OCI-LY1 (cell line): ENCODE results near the gene PTPRT.

ENCODE experiments used
- H2AFZ ChIP-seq: fragments of 200-600 bp; sonication (generic), shearing (Covaris generic); 2 replicates; pipeline ENCODE4 v1.6.0; 2014; ENCODE audit warnings: antibody characterized with exemption, mild to moderate bottlenecking, low read length
- H3F3A ChIP-seq: fragments of 200-600 bp; sonication (generic), shearing (Covaris generic); 2 replicates; pipeline ENCODE4 v1.6.0; 2014; ENCODE audit warnings: mild to moderate bottlenecking, antibody characterized with exemption, low read length, moderate library complexity; ENCODE audit not compliant: insufficient read depth
- H3K27ac ChIP-seq: fragments of 200-600 bp; sonication (generic); 2 replicates; pipeline ENCODE4 v1.5.1; 2014; ENCODE audit warnings: low read length, mixed run types, mild to moderate bottlenecking, low read depth; ENCODE audit not compliant: poor library complexity, severe bottlenecking
- H3K27me3 ChIP-seq: fragments of 200-600 bp; sonication (generic); 2 replicates; pipeline ENCODE4 v1.6.0; 2014; ENCODE audit warnings: antibody characterized with exemption, mild to moderate bottlenecking, low read length, moderate library complexity; ENCODE audit not compliant: insufficient read depth
- H3K36me3 ChIP-seq: fragments of 200-600 bp; sonication (generic); 2 replicates; pipeline ENCODE4 v1.6.1; 2014; ENCODE audit warnings: mild to moderate bottlenecking, antibody characterized with exemption, low read length, moderate library complexity, mixed read lengths; ENCODE audit not compliant: insufficient read depth
- H3K4me1 ChIP-seq: fragments of 200-600 bp; sonication (generic); 2 replicates; pipeline ENCODE4 v1.5.1; 2014; ENCODE audit warnings: mild to moderate bottlenecking, low read length, moderate library complexity; ENCODE audit not compliant: insufficient read depth, severe bottlenecking
- H3K4me2 ChIP-seq: fragments of 200-600 bp; sonication (generic), shearing (Covaris generic); 2 replicates; pipeline ENCODE4 v1.6.1; 2014; ENCODE audit warnings: low read length
- H3K4me3 ChIP-seq: fragments of 200-600 bp; sonication (generic); 2 replicates; pipeline ENCODE4 v1.5.1; 2014; ENCODE audit warnings: low read length, low read depth, mild to moderate bottlenecking, mixed read lengths; ENCODE audit not compliant: poor library complexity, severe bottlenecking
- H3K79me2 ChIP-seq: fragments of 200-600 bp; shearing (Covaris generic); 2 replicates; pipeline ENCODE4 v1.6.1; 2016; ENCODE audit warnings: mixed run types, low read length, mixed read lengths; ENCODE audit not compliant: insufficient read depth
- H3K9ac ChIP-seq: fragments of 200-600 bp; sonication (generic), shearing (Covaris generic); 2 replicates; pipeline ENCODE4 v1.6.1; 2014; ENCODE audit warnings: mild to moderate bottlenecking, low read length, mixed read lengths
- H3K9me2 ChIP-seq: fragments of 200-600 bp; sonication (generic), shearing (Covaris generic); 2 replicates; pipeline ENCODE4 v1.6.1; 2014; ENCODE audit warnings: low read depth, mild to moderate bottlenecking, low read length, mixed read lengths
- H3K9me3 ChIP-seq: fragments of 200-600 bp; shearing (Covaris generic); 2 replicates; pipeline ENCODE4 v1.6.1; 2014; ENCODE audit warnings: low read length, mixed read lengths
- H4K20me1 ChIP-seq: fragments of 200-600 bp; sonication (generic), shearing (Covaris generic); 2 replicates; pipeline ENCODE4 v1.6.0; 2016; ENCODE audit warnings: mild to moderate bottlenecking, low read length; ENCODE audit not compliant: insufficient read depth
- CTCF ChIP-seq: fragments of 200-600 bp; sonication (generic), shearing (Covaris generic); IDR thresholded peaks from 2 replicates; pipeline ENCODE4 v1.5.1; 2017; ENCODE audit warnings: mild to moderate bottlenecking, antibody characterized with exemption, low read length, moderate library complexity, mixed read lengths
- EZH2 ChIP-seq: fragments of 200-600 bp; sonication (generic), shearing (Covaris generic); IDR thresholded peaks from 2 replicates; pipeline ENCODE4 v1.8.0; 2017; ENCODE audit warnings: borderline replicate concordance, mixed run types, mild to moderate bottlenecking, antibody characterized with exemption, low read length, moderate library complexity, mixed read lengths

PTPRT gene

GRCh38 chr20:42461965-42462593, 727.6 kb downstream of the PTPRT start:
- Histone ChIP-seq H3K79me2 (no peaks in the 10 kb centered on the region), H3K4me2 (no peak overlapping the region), H3K36me3 (no peaks in the 10 kb centered on the region), H3K9ac (no peak overlapping the region), H3K27me3 (no peaks in the 10 kb centered on the region), H3K4me3 (no peak overlapping the region), H2AFZ (no peak overlapping the region), H3K9me2 (no peaks in the 10 kb centered on the region), H4K20me1 (no peaks in the 10 kb centered on the region), H3K27ac (no peak overlapping the region), H3K4me1 (no peaks in the 10 kb centered on the region), H3F3A (no peaks in the 10 kb centered on the region), H3K9me3 (no peaks in the 10 kb centered on the region)
- TF ChIP-seq CTCF (no peak), EZH2 (no peak)

GRCh38 chr20:42461291-42461690, 728.4 kb downstream of the PTPRT start:
- Histone ChIP-seq H3K9me2 (no peaks in the 10 kb centered on the region), H3K4me3 (no peak overlapping the region), H3K79me2 (no peaks in the 10 kb centered on the region), H3K4me2 (no peak overlapping the region), H3K36me3 (no peaks in the 10 kb centered on the region), H3K4me1 (no peaks in the 10 kb centered on the region), H3K27ac (no peak overlapping the region), H3K9me3 (no peaks in the 10 kb centered on the region), H3K27me3 (no peaks in the 10 kb centered on the region), H2AFZ (no peak overlapping the region), H4K20me1 (no peaks in the 10 kb centered on the region), H3F3A (no peaks in the 10 kb centered on the region), H3K9ac (no peak overlapping the region)
- no peak for TF ChIP-seq EZH2
- no peak for TF ChIP-seq CTCF

GRCh38 chr20:42447270-42447669, 742.4 kb downstream of the PTPRT start:
- Histone ChIP-seq H3K4me1 (no peaks in the 10 kb centered on the region), H4K20me1 (no peaks in the 10 kb centered on the region), H3K4me3 (no peak overlapping the region), H3F3A (no peaks in the 10 kb centered on the region), H3K27me3 (no peaks in the 10 kb centered on the region), H3K79me2 (no peaks in the 10 kb centered on the region), H3K9ac (no peak overlapping the region), H3K4me2 (no peak overlapping the region), H3K27ac (no peak overlapping the region), H3K9me3 (no peaks in the 10 kb centered on the region), H3K36me3 (no peaks in the 10 kb centered on the region), H2AFZ (no peak overlapping the region), H3K9me2 (no peaks in the 10 kb centered on the region)
- TF ChIP-seq CTCF = no peak
